ENCODE results near the gene NIM1K. TPM values are rescaled to one million over a fixed set of nuclear protein-coding genes. Genes with fewer than 3 reads are reported as not detected.
"Not testable (repeated sequence)": the region's sequence is repeated elsewhere in the genome, so short reads cannot be mapped to it uniquely, and the experiment has no call there.

Gene NIM1K
- total RNA-seq, 1 donor from 2014 or later, result 0.61 TPM

DNA sequence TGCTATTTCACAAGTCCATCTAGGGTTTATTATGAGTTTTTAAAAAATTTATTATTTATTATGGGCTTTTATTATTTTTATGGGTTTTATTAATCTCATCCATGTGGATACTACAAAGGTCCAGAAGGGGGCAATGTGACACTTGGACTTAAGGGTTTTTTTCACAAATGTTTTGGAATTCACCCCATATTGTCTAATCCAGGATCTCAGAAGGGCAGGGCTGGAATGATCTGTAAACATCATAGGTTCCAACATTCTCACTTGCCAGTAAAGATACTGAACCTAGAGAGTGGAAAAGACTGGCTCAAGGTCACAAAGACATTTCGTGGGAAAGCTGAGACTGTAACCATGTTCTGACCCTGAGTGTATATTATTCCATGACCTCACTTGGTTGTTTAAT, 35.6 kb downstream of the NIM1K start:
- intact Hi-C loops (cut with micrococcal nuclease), result loop anchor here (1.0 kb wide), 1 partner anchor 163 kb away; no protein-coding TSS in a partner anchor

DNA sequence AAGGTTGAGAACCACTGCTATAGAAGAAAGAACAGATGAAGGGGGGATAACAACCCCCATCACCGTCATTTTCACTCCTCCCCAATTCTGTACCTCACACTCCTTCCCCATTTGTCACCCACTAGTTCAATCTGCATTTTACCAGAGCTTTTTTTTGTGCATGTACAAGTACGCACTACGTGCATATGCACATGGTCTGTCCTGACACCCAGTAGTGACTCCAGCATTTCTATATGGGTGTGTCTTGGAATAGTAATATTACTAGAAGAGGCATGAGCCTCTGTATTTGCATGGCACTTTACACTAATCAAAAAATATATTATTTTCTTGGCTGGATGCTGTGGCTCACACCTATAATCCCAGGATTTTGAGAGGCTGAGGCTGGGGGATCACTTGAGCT, 38.7 kb downstream of the NIM1K start:
- intact Hi-C loops (cut with micrococcal nuclease), result loop anchor here (5.0 kb wide), 1 partner anchor 72 kb away; no protein-coding TSS in a partner anchor

DNA sequence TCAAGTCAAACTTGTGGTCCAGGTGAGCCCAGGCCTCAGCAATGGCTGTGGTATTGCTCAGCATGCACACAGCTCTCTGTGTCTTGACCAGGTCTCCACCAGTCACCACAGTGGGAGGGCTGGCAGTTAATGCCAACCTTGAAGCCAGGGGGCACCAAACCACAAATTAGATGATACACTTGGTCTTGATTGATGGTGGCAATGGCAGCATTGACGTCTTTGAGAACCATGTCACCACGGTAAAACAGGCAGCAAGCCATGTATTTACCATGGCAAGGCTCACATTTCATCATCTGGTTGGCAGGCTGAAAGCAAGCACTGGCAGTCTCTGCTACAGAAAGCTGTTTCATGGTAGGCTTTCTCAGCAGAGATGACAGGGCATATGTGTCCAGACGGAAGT, 40.0 kb downstream of the NIM1K start:
- intact Hi-C loops (cut with micrococcal nuclease), result loop anchor here (2.0 to 5.0 kb wide), 2 partner anchors 70 to 157 kb away; no protein-coding TSS in a partner anchor

DNA sequence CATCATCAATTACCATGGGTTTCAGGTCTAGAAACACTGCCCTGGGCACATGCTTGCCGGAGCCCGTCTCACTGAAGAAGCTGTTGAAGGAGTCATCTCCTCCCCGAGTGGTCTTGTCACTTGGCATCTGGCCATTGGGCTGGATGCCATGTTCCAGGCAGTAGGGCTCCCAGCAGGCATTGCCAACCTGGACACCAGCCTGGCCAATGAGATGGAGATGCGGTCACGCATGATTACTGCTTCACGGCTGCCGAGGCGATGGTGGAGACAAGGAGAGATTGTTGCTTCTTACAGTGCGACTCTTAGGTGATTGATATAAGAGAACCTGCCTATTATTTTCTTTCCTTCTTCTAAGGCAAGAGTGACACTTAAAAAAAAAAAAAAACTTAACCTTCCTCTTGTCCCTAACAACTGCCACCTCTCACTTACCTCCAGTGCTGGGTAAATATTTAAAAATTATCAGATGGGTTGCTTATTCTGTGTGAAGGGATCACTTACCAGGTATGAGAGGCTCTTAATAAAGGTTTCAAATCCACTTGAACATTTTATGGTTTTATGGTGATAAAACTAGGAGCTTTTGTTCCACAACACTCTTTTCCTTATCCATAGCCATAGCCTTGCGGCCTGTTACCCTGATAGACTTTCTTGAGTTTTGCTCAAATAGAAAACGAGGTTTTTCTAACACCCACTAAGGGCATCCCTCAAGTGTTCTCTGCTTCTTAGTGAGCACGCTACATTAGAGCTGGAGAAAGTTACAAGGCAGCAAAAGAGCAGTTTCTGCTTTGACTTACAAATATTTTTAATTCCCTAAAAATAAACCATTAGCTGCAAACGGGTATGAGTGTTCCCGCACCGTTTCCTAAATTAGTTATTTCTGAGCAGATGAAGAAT, 41.2 kb downstream of the NIM1K start:
- intact Hi-C loops (cut with micrococcal nuclease), result loop anchor here (2.0 to 5.0 kb wide), 2 partner anchors 69 to 156 kb away; no protein-coding TSS in a partner anchor

DNA sequence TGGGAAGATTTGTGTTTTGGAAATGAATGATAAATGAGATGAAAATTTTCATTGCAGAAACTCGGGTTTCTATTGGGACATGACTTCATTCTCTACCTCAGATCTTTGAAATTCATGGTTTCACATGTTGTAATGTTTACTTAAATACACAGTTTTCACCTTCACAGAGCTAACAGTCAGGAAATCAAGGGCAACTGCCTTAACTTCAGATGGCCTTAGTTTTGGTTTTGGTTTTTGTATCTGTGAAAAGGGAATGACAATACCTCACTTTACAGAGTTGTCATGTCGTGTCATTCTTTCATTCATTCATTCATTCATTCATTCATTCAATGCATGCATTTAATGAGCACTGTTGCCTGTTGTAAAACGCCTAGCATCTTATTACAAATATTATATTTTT, 41.9 kb downstream of the NIM1K start:
- intact Hi-C loops (cut with micrococcal nuclease), result loop anchor here (1.0 to 5.0 kb wide), 5 partner anchors 41 to 155 kb away; partner anchors contain the start of gene HMGCS1

DNA sequence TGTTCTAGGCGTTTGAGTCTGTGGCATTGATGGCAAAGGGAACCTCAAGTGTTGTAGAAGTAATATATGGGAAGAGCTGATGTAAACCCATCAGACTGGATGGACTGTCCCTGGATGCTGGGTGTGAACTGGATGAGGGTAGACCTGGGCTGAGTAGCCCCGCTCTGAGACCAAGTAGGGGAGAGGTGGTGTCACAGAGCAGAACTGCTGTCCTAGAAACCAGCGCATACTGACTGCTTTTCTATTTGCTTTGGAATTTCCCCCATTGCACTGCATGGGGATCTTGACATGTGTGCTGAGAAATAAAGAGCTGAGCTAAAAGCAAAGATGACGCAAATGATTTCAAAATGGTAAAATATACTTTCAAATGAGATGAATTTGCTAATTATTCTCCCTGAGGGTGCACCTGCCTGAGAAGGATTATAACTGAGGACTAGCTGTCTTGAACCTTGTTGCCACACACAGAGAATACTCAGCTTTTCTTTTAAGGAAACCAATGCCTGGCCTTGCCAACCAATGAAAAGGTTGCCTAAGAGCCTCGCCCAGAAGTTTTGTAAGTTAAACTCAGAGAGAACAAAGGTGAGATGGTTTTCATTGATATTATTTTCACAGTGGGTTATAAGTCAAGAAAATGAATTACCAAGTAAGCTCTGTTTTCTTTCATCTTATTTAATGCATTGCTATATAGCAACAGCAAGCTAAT, 44.8 kb downstream of the NIM1K start:
- intact Hi-C loops (cut with micrococcal nuclease), result no loop called here

DNA sequence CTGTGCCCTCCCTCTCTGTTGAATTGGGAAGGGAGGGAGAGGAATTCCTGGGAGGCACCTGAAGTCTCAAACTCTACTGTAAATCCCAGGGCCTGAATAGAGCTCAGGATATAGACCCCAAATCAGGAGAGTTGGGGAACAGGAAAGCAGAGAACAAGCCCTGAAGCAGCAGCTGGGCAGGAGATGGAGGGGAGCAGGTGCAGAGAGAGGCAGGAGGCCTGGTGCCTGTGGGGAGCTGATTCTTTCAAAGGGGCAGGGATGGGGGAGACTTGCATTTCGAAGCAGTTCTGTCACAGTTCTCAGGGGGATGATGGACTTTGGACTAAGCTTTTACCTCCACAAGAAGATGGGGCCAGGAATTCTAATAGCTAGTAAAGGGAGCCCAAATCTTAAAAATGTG, 50.2 kb downstream of the NIM1K start:
- intact Hi-C loops (cut with micrococcal nuclease), result no loop called here

DNA sequence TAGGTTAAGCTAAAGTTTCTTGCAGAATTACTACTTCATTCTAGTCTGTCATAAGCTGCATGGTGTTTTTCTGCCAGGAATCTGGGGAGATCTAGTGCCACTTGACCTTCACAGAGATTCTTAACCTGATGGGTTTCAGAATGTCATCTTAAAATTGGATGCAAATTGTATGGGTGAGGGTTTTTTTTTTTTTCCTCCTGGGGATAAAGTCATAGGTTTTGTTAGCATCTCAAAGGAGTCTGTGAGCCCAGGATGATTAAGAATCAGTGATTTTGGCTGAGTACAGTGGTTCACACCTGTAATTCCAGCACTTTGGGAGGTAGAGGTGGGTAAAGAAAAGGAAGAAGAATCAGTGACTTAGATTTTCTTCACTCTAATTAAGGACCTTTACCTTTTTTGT, 51.2 kb downstream of the NIM1K start:
- intact Hi-C loops (cut with micrococcal nuclease), result no loop called here

DNA sequence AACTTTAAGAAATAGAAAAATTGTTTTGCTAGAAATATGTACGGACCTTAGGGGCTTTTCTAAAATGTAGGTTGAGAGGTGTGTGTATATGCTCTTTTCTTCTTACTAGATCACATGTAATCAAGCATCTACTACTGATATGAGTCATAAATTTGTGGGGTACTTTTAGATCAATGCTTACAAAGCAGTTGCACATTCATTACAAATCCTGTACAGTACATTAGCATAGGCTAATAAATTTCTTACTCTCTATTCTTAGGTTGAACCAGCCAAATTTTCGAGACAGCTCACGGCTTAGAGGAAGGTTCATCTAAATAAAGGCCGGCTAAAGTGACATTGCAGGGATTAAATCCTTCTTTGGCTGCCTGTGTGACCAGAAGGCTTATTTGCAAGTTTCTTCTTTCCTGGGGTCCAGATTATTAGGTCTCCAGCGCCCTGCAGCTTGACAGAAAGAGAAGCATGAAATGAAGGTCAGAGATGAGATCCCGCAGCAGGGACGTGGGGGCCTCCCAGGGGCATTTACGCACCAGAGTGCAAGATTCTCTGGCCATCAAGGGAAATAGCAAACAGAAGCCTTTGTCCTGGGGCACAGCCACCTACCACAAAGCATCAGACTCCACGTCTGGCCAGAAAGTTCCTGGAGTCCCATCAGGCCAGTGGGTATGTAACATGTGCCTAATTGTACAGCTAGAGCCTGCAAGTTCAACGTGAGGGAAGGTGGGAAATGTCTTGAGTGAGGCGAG, 53.0 kb downstream of the NIM1K start:
- intact Hi-C loops (cut with micrococcal nuclease), result no loop called here

DNA sequence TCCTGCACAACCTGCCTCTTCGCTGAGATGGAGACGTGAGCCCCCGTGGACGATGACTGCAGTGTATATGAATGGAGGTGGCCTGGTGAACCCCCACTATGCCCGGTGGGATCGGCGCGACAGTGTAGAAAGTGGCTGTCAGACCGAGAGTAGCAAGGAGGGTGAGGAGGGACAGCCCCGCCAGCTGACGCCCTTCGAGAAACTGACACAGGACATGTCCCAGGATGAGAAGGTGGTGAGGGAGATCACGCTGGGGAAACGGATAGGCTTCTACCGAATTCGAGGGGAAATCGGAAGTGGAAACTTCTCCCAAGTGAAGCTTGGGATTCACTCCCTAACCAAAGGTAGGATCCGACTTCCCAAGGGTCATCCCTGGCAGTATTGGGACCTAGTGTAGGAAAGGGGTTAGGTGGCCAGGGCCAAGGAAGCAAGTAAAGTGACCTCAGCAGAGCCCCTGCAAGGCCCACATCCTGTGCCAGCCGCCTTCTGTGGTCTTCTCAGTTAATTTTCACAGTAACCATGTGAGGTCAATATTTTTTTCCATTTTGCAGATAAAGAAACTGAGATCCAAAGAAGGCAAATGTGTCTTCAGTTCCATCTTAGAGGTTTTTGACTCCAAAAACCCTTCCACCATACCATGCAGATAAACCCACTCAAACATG, 53.8 kb downstream of the NIM1K start:
- intact Hi-C loops (cut with micrococcal nuclease), result no loop called here

DNA sequence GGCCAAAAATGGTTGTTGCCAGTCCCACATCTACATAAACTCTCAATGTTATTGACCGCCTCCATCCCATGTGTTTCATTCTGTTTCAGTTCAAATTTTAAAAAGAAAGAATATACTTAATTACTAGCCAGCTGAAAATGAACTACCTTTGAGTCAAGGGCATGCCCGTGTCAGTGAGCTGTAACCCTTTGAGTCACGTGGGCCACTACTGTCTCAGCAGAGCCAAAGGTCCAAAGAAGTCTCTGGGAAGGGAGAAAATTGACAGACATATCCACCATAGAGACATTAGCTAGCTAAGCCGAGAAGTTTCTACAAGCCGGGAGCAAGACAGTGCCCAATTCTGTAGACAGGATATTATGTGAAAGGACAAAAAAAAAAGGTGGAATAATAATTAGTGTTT, 59.7 kb downstream of the NIM1K start:
- intact Hi-C loops (cut with micrococcal nuclease), result no loop called here

DNA sequence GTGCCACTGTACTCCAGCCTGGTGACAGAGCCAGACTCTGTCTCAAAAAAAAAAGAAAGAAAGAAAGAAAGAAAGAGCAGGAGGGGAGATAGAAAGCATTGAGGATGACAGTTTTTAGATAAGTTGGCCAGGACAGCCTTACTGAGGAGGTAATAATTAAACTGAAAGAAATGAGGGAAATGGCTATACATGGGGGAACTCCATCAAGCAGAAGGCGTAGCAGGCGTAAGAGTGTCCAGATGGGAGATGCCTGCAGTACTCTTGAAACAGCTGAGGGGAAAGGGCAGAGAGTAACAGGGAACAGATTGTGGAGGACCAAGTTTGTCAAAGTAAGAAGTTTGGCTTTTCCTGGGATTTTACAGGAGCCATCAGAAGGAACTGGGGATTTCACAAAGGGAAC, 63.7 kb downstream of the NIM1K start:
- intact Hi-C loops (cut with micrococcal nuclease), result no loop called here

DNA sequence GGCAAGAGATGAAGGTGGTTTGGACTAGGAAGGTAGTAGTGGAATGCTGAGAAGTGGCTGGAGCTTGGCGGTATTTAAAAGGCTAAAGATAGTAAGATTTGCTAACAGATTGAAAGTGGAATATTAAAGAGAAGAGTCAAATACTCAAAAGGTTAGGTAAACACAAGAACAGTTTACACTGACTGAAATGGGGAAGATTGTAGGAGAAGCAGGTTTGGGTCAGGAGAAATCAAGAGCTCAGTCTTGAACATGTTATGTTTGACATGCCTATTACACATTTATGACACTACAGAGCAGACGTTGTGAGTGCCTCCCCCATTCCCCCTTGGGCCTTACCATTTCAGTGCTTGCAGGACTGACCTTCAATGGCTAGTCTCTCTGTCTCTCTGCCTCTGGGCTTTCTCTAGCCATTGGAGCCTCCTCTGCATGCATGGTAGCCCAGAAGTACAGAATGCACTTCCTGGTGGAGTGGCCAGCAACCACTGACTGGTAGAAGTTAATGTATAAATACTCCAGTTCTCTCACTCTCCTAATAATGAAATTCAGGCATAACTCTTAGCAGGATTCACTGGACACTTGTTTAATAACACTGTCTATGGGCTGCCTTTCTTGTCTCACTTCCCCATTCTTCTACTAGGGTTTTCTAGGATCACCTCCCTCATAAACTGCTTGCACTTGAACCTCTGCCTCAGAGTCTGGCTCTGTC, 64.4 kb downstream of the NIM1K start:
- intact Hi-C loops (cut with micrococcal nuclease), result no loop called here

DNA sequence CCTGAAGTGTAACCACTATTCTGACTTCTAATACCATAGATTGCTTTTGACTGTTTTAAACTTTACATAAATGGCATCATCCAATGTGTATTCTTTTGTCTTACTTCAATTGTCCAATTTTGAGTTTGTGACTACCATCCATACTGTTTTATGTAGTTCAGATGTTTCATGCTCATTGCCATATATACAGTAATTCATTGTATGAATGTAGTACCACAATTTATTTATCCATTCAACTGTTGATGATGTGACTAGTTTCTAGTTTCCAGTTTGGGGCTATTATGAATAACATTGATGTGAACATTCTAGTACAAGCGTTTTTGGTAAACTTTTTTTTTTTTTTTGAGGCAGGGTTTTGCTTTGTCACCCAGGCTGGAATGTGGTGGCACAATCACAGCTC, 66.1 kb downstream of the NIM1K start:
- intact Hi-C loops (cut with micrococcal nuclease), result no loop called here

DNA sequence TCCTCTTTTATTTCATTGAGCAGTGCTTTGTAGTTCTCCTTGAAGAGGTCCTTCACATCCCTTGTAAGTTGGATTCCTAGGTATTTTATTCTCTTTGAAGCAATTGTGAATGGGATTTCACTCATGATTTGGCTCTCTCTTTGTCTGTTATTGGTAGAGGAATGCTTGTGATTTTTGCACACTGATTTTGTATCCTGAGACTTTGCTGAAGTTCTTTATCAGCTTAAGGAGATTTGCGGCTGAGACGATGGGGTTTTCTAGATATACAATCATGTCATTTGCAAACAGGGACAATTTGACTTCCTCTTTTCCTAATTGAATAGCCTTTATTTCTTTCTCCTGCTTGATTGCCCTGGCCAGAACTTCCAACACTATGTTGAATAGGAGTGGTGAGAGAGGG, 70.2 kb downstream of the NIM1K start:
- intact Hi-C loops (cut with micrococcal nuclease), result not testable (repeated sequence)

DNA sequence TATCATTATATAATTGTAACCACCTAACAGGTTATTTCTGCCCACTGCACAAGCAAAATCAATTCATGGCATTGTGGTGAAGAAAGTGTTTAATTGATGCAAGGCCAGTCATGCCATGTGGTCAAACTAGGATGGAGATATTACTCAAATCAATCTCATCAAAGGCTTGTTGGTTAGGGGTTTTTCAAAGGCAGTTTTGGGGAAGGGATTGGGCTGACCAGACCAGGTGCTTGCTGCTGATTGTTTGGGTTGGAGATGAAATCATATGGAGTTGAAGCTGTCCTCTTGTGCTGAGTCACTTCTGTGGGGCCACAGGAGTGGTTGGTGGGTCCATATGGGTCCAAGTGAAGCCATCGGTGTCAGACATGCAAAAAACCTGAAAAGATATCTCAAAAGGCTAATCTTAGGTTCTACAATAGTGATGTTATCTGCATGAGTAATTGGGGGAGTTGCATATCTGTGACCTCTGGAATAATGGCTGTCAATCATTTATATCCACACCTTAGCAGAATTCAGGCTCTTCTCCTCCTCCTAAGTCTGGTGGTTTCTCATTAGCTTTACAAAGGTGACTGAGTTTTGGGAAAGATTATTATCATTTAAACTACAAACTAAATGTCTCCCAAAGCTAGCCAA, 76.3 kb downstream of the NIM1K start:
- intact Hi-C loops (cut with micrococcal nuclease), result no loop called here

DNA sequence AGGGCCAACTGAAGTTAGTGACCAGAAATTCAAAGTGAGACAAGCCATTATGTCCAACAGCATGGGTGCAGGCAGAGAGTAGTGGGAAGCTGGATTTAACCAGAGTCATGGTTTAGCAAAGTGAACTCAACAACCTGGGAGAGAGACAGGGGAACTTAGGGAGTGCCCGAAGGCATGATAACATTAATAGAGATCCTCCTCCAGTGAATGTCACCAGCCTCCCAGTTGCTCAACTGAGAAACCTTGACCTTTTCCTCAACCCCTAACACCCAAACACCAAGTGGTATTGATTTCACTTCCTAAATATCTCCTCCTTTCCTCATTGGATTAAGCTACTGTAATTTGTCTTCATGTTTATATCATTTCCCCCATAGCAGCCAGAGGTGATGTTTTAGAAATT, 78.6 kb downstream of the NIM1K start:
- intact Hi-C loops (cut with micrococcal nuclease), result no loop called here

DNA sequence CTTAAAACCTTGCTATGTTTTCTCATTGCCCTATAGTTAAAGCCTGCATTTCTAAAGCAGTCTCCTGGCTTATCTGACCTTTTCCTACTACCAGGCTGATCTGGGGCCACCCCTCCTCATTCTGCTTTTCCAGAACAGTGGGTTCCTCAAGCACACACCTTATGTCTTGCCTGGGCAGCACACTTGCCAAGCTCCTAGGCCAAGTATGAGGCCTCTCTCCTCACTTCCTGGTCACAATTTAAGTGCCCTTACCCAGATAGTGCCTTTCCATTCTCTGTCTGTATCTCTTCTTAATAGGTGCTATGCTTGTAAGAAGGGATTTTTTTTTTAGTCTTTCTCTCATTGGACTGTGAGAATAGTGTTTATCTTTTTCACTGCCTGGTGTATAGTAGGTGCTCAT, 81.5 kb downstream of the NIM1K start:
- intact Hi-C loops (cut with micrococcal nuclease), result no loop called here

DNA sequence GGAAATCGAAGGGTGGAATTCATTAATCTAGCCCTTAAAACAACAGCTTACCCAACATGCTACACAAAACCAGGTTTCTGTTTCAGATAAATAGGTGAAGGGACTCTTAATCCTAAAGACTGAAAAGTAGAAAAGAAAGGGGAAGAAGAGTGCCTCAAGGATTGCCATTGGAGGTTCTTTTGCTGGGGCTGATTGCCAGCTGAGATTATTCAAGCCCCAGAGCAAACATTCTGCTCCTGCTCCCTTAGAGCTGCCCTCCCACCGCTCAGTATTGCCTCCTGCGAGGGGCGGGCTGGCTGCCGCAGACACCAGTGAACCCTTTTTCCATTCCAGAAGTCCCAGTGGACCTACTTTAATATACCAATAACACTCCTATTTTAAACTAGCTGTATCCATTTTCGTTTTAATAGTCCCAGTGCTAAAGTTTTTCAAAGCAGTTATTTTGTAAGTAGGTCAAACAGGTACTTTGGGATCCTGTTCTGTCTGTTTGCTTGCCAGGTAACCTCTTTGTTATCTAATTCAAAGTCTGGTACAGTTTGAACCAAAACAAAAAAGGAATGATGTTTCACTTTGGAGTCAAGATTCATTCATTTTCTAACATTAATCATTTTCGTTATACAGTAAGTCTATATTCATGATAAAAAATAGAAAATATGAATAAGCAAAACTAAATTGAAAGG, 82.5 kb downstream of the NIM1K start:
- intact Hi-C loops (cut with micrococcal nuclease), result no loop called here
